Neural crest cell (in vitro differentiated cells): Measurements from ENCODE around the gene SP9. TPM values are rescaled to one million over a fixed set of nuclear protein-coding genes. Genes with fewer than 3 reads are reported as not detected.
A peak's percentile ranks its signal among the peaks of the same experiment; 100 is the strongest.

Source experiments
- DNase-seq: peaks from one replicate; pipeline ENCODE4 v3.0.0; 2021; ENCODE audit warnings: low read depth, mixed read lengths, low spot score
- H3K27ac Mint-ChIP-seq: one replicate; pipeline ENCODE4 v1.8.0; 2021; ENCODE audit warnings: mild to moderate bottlenecking, mixed read lengths; ENCODE audit not compliant: unreplicated experiment
- H3K27me3 Mint-ChIP-seq: 2 replicates; pipeline ENCODE4 v1.8.0; 2021; ENCODE audit warnings: low read depth, mild to moderate bottlenecking, mixed read lengths
- H3K36me3 Mint-ChIP-seq: 2 replicates; pipeline ENCODE4 v1.8.0; 2021; ENCODE audit warnings: low read depth, mild to moderate bottlenecking, mixed read lengths
- H3K4me1 Mint-ChIP-seq: 2 replicates; pipeline ENCODE4 v1.8.0; 2021; ENCODE audit warnings: mixed read lengths
- H3K4me3 Mint-ChIP-seq: one replicate; pipeline ENCODE4 v1.8.0; 2021; ENCODE audit warnings: mild to moderate bottlenecking, mixed read lengths
- H3K9me3 Mint-ChIP-seq: 2 replicates; pipeline ENCODE4 v1.8.0; 2021; ENCODE audit warnings: mixed read lengths
- CTCF ChIP-seq: fragments of 200-600 bp; sonication (generic); conservative IDR thresholded peaks from 2 replicates; pipeline ENCODE4 v1.5.0; 2021; ENCODE audit warnings: antibody characterized with exemption, mild to moderate bottlenecking
- total RNA-seq: library from RNA; stranded (reverse); gene quantifications from 2 replicates; pipeline ENCODE4 v1.2.1, GENCODE V29; 2021

The SP9 gene
- total RNA-seq, 1 donor from 2014 or later, result 1.9 TPM

DNA sequence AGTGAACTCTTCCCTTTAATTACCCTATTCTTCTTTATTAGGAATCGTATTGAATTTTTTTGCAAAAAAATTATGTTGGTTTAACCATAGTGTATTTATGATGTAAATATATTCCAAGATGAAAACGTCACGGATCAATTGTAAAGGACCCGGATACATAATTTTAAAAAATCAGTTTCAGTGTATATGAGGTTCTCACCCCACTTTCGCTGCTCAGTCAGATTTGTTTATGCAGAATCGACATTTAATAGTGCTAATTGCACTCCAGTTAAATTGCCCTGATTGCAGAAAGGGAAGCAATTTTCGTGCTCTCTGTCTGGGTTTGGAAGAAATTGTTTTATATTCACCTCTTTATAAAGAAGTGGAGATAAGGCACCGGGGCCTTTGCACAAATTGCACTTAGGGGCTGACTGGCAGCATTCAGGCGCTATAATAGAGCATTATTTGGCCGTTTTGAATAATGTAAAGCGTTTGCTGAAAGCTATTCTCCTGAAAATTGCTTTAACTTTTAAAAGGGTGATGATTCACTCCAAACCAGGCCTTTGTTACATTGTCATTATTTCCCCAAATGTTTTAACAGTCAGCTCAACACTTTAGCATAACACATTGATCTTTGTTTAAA lies 3.0 kb upstream of the SP9 start:
- no peak overlapping the region for H3K27ac Mint-ChIP-seq
- H3K9me3 Mint-ChIP-seq, result no peaks in the 10 kb centered on the region
- TF ChIP-seq CTCF, result no peak
- peak overlapping the region; percentile 81 for H3K4me3 Mint-ChIP-seq
- peaks cover 64% of the 10 kb centered on the region for H3K4me1 Mint-ChIP-seq
- no peak for DNase-seq
- H3K36me3 Mint-ChIP-seq, result peaks cover 3% of the 10 kb centered on the region
- peaks cover 99% of the 10 kb centered on the region for H3K27me3 Mint-ChIP-seq

DNA sequence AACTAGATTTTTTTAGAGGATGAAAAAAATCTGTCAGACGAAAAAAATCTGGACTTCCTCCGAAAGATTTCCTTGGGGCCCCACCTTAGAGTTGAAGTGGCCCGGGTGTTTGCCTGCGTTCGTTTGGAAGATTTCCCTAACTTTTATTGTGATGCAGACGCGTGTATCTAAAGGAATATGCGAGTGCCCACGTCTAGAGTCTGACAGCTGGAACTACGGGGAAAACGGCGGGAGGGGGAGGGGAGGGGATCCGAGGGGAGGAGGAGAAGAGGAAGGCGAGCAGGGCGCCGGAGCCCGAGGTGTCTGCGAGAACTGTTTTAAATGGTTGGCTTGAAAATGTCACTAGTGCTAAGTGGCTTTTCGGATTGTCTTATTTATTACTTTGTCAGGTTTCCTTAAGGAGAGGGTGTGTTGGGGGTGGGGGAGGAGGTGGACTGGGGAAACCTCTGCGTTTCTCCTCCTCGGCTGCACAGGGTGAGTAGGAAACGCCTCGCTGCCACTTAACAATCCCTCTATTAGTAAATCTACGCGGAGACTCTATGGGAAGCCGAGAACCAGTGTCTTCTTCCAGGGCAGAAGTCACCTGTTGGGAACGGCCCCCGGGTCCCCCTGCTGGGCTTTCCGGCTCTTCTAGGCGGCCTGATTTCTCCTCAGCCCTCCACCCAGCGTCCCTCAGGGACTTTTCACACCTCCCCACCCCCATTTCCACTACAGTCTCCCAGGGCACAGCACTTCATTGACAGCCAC lies 2.4 kb upstream of the SP9 start:
- DNase-seq, result no peak
- no peak overlapping the region for H3K27ac Mint-ChIP-seq
- H3K4me3 Mint-ChIP-seq, result peak overlapping the region; percentile 81

DNA sequence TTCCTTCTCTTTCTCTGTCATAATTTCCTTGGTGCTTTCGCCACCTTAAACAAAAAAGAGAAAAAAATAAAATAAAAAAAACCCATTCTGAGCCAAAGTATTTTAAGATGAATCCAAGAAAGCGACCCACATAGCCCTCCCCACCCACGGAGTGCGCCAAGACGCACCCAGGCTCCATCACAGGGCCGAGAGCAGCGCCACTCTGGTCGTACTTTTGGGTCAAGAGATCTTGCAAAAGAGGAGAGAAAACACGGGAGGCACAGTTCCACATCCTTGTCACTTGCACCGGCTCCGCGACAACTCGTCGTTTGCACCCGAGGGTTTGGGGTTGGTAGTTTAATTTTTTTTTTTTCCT lies 1.8 kb upstream of the SP9 start:
- H3K9me3 Mint-ChIP-seq, result no peaks in the 10 kb centered on the region
- DNase-seq, result no peak
- no peak for TF ChIP-seq CTCF
- H3K27me3 Mint-ChIP-seq, result peaks cover 98% of the 10 kb centered on the region
- peak overlapping the region; percentile 81 for H3K4me3 Mint-ChIP-seq
- H3K4me1 Mint-ChIP-seq, result peaks cover 58% of the 10 kb centered on the region
- peaks cover 3% of the 10 kb centered on the region for H3K36me3 Mint-ChIP-seq
- no peak overlapping the region for H3K27ac Mint-ChIP-seq

More for the DNA sequence above, 2.4 kb upstream of the SP9 start:
- Mint-ChIP-seq H3K9me3 (no peaks in the 10 kb centered on the region), H3K27me3 (peaks cover 98% of the 10 kb centered on the region), H3K36me3 (peaks cover 1% of the 10 kb centered on the region), H3K4me1 (peaks cover 58% of the 10 kb centered on the region)
- peak; percentile 12 for TF ChIP-seq CTCF

DNA sequence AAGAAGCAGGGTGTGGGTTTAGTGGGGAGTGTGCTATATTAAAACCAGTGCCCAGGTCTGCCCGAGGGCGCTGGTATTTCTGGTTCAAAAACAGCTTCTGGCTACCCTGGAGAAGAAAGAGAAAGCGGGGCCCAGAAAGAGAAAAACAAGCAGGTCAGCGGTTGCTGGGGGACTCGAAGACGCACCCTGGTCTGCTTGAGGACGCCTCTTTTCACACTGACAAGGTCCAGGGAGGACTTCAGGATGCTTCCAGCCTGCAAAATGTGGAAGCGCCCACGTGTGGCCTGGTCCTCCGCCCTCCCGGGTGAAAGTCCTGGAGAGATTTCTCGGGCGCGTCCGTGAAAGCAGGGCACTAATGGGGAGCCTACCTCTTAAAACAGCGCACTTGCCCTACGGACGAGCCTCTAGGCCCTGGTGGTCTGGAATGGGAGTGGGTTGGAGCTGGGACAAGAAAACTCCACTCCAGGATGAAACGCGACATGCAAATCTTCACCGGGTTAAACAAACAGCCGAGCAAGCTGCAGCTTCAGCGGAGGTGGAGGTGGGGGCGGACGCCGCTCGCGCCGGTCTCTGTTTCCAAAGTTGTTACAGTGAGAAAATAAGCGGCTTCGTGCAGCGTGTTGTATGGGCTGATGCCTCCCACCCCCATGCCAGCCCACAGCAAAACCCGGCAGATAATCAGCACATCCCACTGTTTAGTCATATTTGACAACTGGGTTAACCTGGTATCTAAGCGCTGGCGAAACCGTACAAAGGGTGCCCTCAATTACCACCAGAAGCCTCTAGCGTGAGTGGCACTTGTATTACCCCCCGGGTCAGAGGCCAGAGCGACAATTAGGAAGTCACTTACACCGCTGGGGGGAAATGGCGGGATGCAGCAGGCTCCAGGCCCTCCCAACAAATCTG lies 1.1 kb upstream of the SP9 start:
- DNase-seq, result peak; percentile 19
- no peak for TF ChIP-seq CTCF
- Mint-ChIP-seq H3K4me1 (peaks cover 54% of the 10 kb centered on the region), H3K27ac (no peak overlapping the region), H3K4me3 (peak overlapping the region; percentile 81), H3K36me3 (peaks cover 3% of the 10 kb centered on the region), H3K9me3 (no peaks in the 10 kb centered on the region), H3K27me3 (peaks cover 98% of the 10 kb centered on the region)

- no peak for DNase-seq
- H3K4me1 Mint-ChIP-seq, result peaks cover 53% of the 10 kb centered on the region
- TF ChIP-seq CTCF, result no peak
- no peak overlapping the region for H3K27ac Mint-ChIP-seq
- peak overlapping the region; percentile 81 for H3K4me3 Mint-ChIP-seq
- H3K27me3 Mint-ChIP-seq, result peaks cover 98% of the 10 kb centered on the region
- no peaks in the 10 kb centered on the region for H3K9me3 Mint-ChIP-seq
- H3K36me3 Mint-ChIP-seq, result peaks cover 3% of the 10 kb centered on the region
Observed at GRCh38 chr2:174334278-174334715, 457 bp upstream of the SP9 start.
